Loucy (cell line): ENCODE results near the gene XAB2.

Experiments
- H2AFZ ChIP-seq: fragments of 200-600 bp; sonication (generic); 2 replicates; pipeline ENCODE4 v1.6.0; 2016; ENCODE audit warnings: antibody characterized with exemption, mild to moderate bottlenecking, low read length, moderate library complexity
- H3F3A ChIP-seq: fragments of 200-600 bp; 2 replicates; pipeline ENCODE4 v1.6.0; 2016; ENCODE audit warnings: antibody characterized with exemption, low read depth, mild to moderate bottlenecking
- H3K27me3 ChIP-seq: fragments of 200-600 bp; sonication (generic); 2 replicates; pipeline ENCODE4 v1.6.1; 2014; ENCODE audit warnings: low read length, mild to moderate bottlenecking; ENCODE audit not compliant: insufficient read depth, poor library complexity, severe bottlenecking
- H3K36me3 ChIP-seq: fragments of 200-600 bp; sonication (generic); 2 replicates; pipeline ENCODE4 v1.6.1; 2016; ENCODE audit warnings: low read length; ENCODE audit not compliant: insufficient read depth
- H3K4me1 ChIP-seq: fragments of 200-600 bp; sonication (generic); 2 replicates; pipeline ENCODE4 v1.5.1; 2014; ENCODE audit warnings: low read length, mild to moderate bottlenecking; ENCODE audit not compliant: insufficient read depth, poor library complexity, severe bottlenecking
- H3K4me2 ChIP-seq: fragments of 200-600 bp; sonication (generic); 2 replicates; pipeline ENCODE4 v1.6.0; 2014; ENCODE audit warnings: antibody characterized with exemption, low read length, low read depth, mild to moderate bottlenecking; ENCODE audit not compliant: poor library complexity, severe bottlenecking
- H3K4me3 ChIP-seq: fragments of 200-600 bp; sonication (generic); 2 replicates; pipeline ENCODE4 v1.5.1; 2014; ENCODE audit warnings: low read length, mild to moderate bottlenecking, mixed read lengths; ENCODE audit not compliant: poor library complexity, severe bottlenecking
- H3K79me2 ChIP-seq: fragments of 200-600 bp; sonication (generic); 2 replicates; pipeline ENCODE4 v1.6.1; 2014; ENCODE audit warnings: low read length; ENCODE audit not compliant: insufficient read depth
- H3K9ac ChIP-seq: fragments of 200-600 bp; sonication (generic); 2 replicates; pipeline ENCODE4 v1.6.0; 2014; ENCODE audit warnings: mild to moderate bottlenecking, low read depth, low read length, moderate library complexity; ENCODE audit not compliant: poor library complexity, severe bottlenecking
- H3K9me2 ChIP-seq: fragments of 200-600 bp; sonication (generic); replicated peaks from 2 replicates; pipeline ENCODE4 v1.6.1; 2016; ENCODE audit warnings: low read depth, low read length, mixed read lengths
- H3K9me3 ChIP-seq: fragments of 200-600 bp; sonication (generic); 2 replicates; pipeline ENCODE4 v1.6.1; 2014; ENCODE audit warnings: mild to moderate bottlenecking, antibody characterized with exemption, low read length, low read depth; ENCODE audit not compliant: insufficient read depth
- H4K20me1 ChIP-seq: fragments of 200-600 bp; sonication (generic); 2 replicates; pipeline ENCODE4 v1.6.0; 2014; ENCODE audit warnings: antibody characterized with exemption, low read length, mild to moderate bottlenecking; ENCODE audit not compliant: insufficient read depth, poor library complexity, severe bottlenecking
- CTCF ChIP-seq: fragments of 200-600 bp; sonication (generic); conservative IDR thresholded peaks from 2 replicates; pipeline ENCODE4 v1.5.1; 2014; ENCODE audit warnings: mild to moderate bottlenecking, antibody characterized with exemption, low read length
- EZH2phosphoT487 ChIP-seq: fragments of 200-600 bp; IDR thresholded peaks from 2 replicates; pipeline ENCODE4 v1.6.1; 2018; ENCODE audit warnings: antibody characterized with exemption, mild to moderate bottlenecking, moderate library complexity, borderline replicate concordance

Gene XAB2

GRCh38 chr19:7662657-7663056 lies 33.3 kb upstream of the XAB2 start:
- Histone ChIP-seq H3K4me3 (no peak overlapping the region), H3K27me3 (no peaks in the 10 kb centered on the region), H3K36me3 (no peaks in the 10 kb centered on the region), H3K79me2 (no peaks in the 10 kb centered on the region), H4K20me1 (no peaks in the 10 kb centered on the region), H3K9ac (no peak overlapping the region), H3K9me3 (no peaks in the 10 kb centered on the region), H2AFZ (no peak overlapping the region), H3K9me2 (no peaks in the 10 kb centered on the region), H3K4me2 (no peak overlapping the region), H3K4me1 (no peaks in the 10 kb centered on the region), H3F3A (no peaks in the 10 kb centered on the region)
- no peak for TF ChIP-seq EZH2phosphoT487
- TF ChIP-seq CTCF, result no peak

GRCh38 chr19:7661744-7662538 lies 32.6 kb upstream of the XAB2 start:
- H3F3A ChIP-seq, result no peaks in the 10 kb centered on the region
- no peaks in the 10 kb centered on the region for H3K79me2 ChIP-seq
- H3K27me3 ChIP-seq, result no peaks in the 10 kb centered on the region
- no peak overlapping the region for H2AFZ ChIP-seq
- no peak overlapping the region for H3K4me3 ChIP-seq
- no peak for TF ChIP-seq CTCF
- no peak for TF ChIP-seq EZH2phosphoT487
- H3K4me2 ChIP-seq, result no peak overlapping the region
- no peaks in the 10 kb centered on the region for H3K4me1 ChIP-seq
- no peaks in the 10 kb centered on the region for H3K9me3 ChIP-seq
- no peak overlapping the region for H3K9ac ChIP-seq
- no peaks in the 10 kb centered on the region for H3K36me3 ChIP-seq
- H4K20me1 ChIP-seq, result no peaks in the 10 kb centered on the region
- no peaks in the 10 kb centered on the region for H3K9me2 ChIP-seq

DNA sequence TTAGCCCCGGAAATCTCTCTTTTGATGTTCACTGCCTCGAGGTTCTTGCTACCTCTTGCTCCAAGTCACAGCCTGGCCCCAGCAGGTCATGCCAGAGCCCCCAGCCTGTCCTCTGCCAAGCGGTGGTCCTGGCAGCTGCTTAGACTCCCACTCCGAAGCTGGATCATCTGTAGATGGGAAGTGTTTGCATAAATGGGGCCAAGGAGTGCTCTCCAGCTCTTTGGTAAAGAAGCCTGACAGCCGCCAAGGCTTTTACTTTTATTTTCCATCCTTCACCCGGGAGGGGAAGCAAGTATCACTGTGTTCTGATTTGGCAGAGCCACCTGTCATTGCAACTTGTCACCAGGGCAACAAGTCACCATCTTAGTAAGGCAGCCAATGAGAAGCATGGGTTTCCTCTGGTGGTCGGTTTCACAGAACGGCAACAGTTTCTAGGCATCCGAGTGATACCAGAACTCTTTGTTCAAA lies 28.9 kb upstream of the XAB2 start:
- Histone ChIP-seq H3K9ac (no peak overlapping the region), H2AFZ (no peak overlapping the region), H3K4me2 (no peak overlapping the region), H3K9me2 (no peaks in the 10 kb centered on the region), H3K79me2 (no peaks in the 10 kb centered on the region), H3K36me3 (no peaks in the 10 kb centered on the region), H3K4me3 (no peak overlapping the region), H4K20me1 (no peaks in the 10 kb centered on the region), H3K27me3 (no peaks in the 10 kb centered on the region), H3F3A (no peaks in the 10 kb centered on the region), H3K4me1 (no peaks in the 10 kb centered on the region), H3K9me3 (no peaks in the 10 kb centered on the region)
- no peak for TF ChIP-seq EZH2phosphoT487
- no peak for TF ChIP-seq CTCF
